Fibroblast of mammary gland (primary cell): ENCODE data around the gene EXOSC1.

Experiments
- DNase-seq: peaks from one replicate; pipeline ENCODE4 v3.0.0-alpha.2; 2010; ENCODE audit warnings: low read depth
- H3K4me3 ChIP-seq: 2 replicates; pipeline ENCODE4 v1.5.1; 2011; ENCODE audit warnings: low read depth, mild to moderate bottlenecking, low read length, moderate library complexity; ENCODE audit not compliant: control insufficient read depth
- CTCF ChIP-seq: conservative IDR thresholded peaks from 2 replicates; pipeline ENCODE4 v1.5.1; 2011; ENCODE audit warnings: low read depth, low read length, inconsistent platforms; ENCODE audit not compliant: control insufficient read depth, insufficient read depth

Gene EXOSC1

GRCh38 chr10:97401455-97401919 lies 44.3 kb downstream of the EXOSC1 start:
- TF ChIP-seq CTCF = no peak

GRCh38 chr10:97400665-97401454 lies 44.9 kb downstream of the EXOSC1 start, which contains the start of gene RRP12:
Gene RRP12, minus strand, starts transcription at chr10:97401340. Its CDS starts 109 bp downstream, at chr10:97401231.
- DNase-seq = peak; percentile 98
- TF ChIP-seq CTCF = peak; percentile 5
- peak within 1 kb of the TSS; percentile 93 for H3K4me3 ChIP-seq

More at GRCh38 chr10:97401455-97401919, 44.3 kb downstream of the EXOSC1 start:
- peak overlapping the region; percentile 93 for H3K4me3 ChIP-seq
- no peak for DNase-seq

GRCh38 chr10:97399843-97400545 lies 45.8 kb downstream of the EXOSC1 start:
- no peak for TF ChIP-seq CTCF
- peak overlapping the region; percentile 93 for H3K4me3 ChIP-seq
- peak; percentile 82 for DNase-seq

GRCh38 chr10:97396056-97396455 lies 49.8 kb downstream of the EXOSC1 start:
- no peak for TF ChIP-seq CTCF
- H3K4me3 ChIP-seq = no peak overlapping the region
- no peak for DNase-seq

GRCh38 chr10:97393034-97393573 lies 52.7 kb downstream of the EXOSC1 start:
- no peak for TF ChIP-seq CTCF
- no peak for DNase-seq
- H3K4me3 ChIP-seq = no peak overlapping the region

- DNase-seq = no peak
- no peak overlapping the region for H3K4me3 ChIP-seq
- TF ChIP-seq CTCF = no peak
Observed at GRCh38 chr10:97390091-97390490, 55.7 kb downstream of the EXOSC1 start.
